ENCODE measurements around the gene ARL11. TPM values are rescaled to one million over a fixed set of nuclear protein-coding genes. Genes with fewer than 3 reads are reported as not detected.
"Not testable (repeated sequence)": the region's sequence is repeated elsewhere in the genome, so short reads cannot be mapped to it uniquely, and the experiment has no call there.

ARL11 gene
- total RNA-seq, 3 donors from 2014 or later: 0.10 to 0.30 (median 0.18) TPM

DNA sequence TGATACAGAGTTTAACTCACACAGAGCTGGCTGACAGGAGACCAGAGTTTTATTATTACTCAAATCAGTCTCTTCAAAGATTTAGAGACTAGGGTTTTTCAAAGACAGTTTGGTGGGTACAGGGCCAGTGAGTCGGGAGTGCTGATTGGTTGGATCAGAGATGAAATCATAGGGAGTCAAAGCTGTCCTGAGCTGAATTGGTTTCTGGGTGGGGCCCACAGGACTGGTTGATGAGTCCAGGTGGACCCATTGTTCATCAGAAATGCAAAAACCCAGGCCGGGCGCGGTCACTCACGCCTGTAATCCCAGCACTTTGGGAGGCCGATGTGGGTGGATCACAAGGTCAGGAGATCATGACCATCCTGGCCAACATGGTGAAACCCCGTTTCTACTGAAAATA is 25.7 kb upstream of the ARL11 start:
- H3K27me3 Mint-ChIP-seq (ENCODE audit: low read depth); H3K4me1 Mint-ChIP-seq (ENCODE audit: low read depth); H3K4me3 Mint-ChIP-seq; H3K9me3 Mint-ChIP-seq; H3K36me3 Mint-ChIP-seq (ENCODE audit: insufficient read depth); DNase-seq; ATAC-seq: not testable (repeated sequence)

DNA sequence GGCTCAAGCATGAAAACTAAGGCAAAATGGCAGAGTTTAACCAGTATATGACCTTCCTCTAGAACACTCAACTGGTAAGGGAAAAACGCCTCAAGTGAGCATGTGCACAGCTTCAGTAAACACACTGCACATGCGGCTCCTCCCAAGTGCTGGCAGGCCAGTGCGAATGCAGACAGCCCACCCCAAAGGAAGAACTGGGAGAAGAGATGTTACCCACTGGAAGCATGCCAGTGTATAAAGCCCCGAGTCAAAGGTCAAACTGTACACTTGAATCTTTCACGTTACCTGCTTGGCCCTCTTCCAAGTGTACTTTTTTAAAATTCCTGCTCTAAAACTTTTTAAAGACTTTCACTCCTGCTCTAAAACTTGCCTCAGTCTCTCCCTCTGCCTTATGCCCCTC is 23.7 kb upstream of the ARL11 start:
- H3K9me3 Mint-ChIP-seq: no peaks in the 10 kb centered on the region
- DNase-seq (no peak), ATAC-seq (no peak)
- peaks cover 4% of the 10 kb centered on the region for H3K4me1 Mint-ChIP-seq (ENCODE audit: low read depth)
- no peaks in the 10 kb centered on the region for H3K36me3 Mint-ChIP-seq (ENCODE audit: insufficient read depth)
- no peak overlapping the region for H3K4me3 Mint-ChIP-seq
- H3K27me3 Mint-ChIP-seq (ENCODE audit: low read depth): no peaks in the 10 kb centered on the region

DNA sequence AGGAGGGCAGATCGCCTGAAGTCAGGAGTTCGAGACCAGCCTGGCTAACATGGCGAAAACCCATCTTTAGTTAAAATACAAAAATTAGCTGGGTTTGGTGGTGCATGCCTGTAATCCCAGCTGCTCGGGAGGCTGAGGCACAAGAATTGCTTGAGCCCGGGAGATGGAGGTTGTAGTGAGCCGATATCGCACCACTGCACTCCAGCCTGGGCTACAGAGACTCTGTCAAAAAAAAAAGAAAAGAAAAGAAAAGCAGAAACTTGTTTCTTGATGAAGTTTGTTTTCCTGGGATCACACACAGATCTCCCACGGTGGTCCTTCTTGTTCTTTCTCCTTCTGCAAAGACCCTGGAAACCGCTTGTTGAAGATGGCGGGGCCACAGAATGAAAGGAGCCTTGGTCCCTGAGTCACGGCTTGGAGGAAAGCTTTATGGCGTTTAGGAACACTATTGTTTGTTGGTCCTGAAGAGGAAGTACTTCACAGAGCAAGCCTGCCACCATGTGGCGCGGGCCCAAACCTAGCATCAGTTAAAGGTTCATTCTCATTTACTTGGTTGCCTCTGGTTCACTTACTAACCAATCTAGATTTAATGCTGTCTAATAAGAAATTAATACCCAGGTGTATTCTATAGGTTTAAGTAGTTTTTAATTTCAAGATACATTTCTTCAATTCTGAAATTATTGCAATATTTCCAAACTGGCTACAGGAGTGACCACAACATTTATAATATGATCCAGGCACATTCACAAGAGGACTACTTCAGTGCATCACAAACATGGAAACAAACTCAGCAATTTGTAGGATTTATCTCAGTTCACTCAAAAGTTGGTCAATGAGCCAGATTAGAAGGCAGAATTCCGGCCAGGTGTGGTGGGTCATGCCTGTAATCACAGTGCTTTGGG is 21.3 kb upstream of the ARL11 start:
- H3K4me3 Mint-ChIP-seq: peak overlapping the region; percentile 69
- peak; percentile 98 to 100 for ATAC-seq
- H3K9me3 Mint-ChIP-seq: peaks cover 4% of the 10 kb centered on the region
- H3K4me1 Mint-ChIP-seq (ENCODE audit: low read depth): peaks cover 4% of the 10 kb centered on the region
- peak; percentile 79 for DNase-seq
- H3K27me3 Mint-ChIP-seq (ENCODE audit: low read depth): no peaks in the 10 kb centered on the region
- H3K36me3 Mint-ChIP-seq (ENCODE audit: insufficient read depth): peaks cover 1% of the 10 kb centered on the region

DNA sequence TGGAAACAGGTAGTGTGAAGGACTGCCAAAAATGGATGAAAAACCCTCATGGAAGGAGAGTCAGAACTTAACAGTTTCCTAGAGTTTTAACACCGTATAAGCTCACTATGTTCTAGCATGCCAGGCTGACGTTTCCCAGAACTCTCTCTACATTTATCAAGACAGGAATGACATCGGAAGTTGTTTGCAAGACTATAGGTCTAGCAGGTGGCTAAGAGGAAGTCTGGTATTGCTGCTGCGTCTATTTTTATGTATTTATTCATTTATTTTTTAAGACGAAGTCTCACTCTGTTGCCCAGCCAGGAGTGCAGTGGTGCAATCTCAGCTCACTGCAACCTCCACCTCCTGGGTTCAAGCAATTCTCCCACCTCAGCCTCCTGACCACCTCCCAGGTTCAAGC is 20.5 kb upstream of the ARL11 start:
- no peak for ATAC-seq
- peaks cover 9% of the 10 kb centered on the region for H3K9me3 Mint-ChIP-seq
- peaks cover 1% of the 10 kb centered on the region for H3K36me3 Mint-ChIP-seq (ENCODE audit: insufficient read depth)
- H3K4me1 Mint-ChIP-seq (ENCODE audit: low read depth): peaks cover 4% of the 10 kb centered on the region
- DNase-seq: no peak
- H3K4me3 Mint-ChIP-seq: no peak overlapping the region
- H3K27me3 Mint-ChIP-seq (ENCODE audit: low read depth): no peaks in the 10 kb centered on the region

DNA sequence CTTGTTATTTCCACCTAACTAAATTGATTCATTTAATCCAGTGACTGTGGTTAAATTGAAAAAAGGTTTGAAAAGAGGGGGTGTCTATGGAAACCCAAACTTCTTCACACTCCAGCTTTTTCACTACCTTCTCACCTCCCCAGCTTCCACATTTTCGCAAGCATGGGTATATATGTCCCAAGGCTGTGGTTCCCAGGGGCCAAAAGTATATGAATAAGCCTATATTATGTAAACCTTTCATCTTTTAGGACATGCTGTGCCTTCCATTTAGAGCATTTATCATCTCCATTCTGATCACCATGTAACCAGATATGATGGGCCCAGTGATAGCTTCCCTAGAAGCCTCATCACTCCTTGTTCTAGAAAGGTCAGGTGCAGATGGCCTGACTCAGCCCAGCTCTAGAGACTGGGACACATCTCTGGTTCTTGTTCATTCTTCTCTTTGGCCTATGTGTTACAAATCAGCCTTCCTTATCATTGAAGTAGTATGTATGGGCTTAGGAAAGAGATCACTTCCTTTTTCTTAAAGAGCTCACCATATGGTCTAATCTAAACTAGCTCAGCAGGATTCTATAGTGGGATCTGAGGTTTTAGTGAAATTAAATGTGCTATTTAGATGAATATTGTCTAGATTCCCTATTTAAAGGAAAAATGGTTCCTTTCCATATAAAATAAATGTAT is 19.5 kb upstream of the ARL11 start:
- peaks cover 4% of the 10 kb centered on the region for H3K4me1 Mint-ChIP-seq (ENCODE audit: low read depth)
- H3K36me3 Mint-ChIP-seq (ENCODE audit: insufficient read depth): peaks cover 1% of the 10 kb centered on the region
- DNase-seq: no peak
- H3K9me3 Mint-ChIP-seq: peaks cover 9% of the 10 kb centered on the region
- no peaks in the 10 kb centered on the region for H3K27me3 Mint-ChIP-seq (ENCODE audit: low read depth)
- no peak for ATAC-seq
- H3K4me3 Mint-ChIP-seq: no peak overlapping the region

DNA sequence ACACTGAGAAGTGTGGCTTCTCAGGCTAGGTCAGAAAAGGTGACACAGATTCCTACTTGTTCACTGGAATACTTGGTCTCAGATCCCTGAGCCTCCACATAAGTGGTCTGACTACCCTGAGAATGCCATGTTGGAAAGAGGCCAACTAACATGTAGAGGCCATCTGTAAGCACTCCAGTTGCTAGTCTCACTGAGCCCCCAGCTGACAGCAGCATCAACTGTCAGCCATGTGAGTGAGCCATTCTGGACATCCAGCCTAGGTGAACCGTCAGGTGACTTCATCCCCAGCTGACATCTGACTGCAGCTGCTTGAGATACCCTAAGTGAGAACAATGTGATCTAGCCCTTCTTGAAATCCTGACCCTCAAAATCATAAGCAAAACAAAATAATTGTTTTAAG is 18.1 kb upstream of the ARL11 start:
- peaks cover 9% of the 10 kb centered on the region for H3K9me3 Mint-ChIP-seq

DNA sequence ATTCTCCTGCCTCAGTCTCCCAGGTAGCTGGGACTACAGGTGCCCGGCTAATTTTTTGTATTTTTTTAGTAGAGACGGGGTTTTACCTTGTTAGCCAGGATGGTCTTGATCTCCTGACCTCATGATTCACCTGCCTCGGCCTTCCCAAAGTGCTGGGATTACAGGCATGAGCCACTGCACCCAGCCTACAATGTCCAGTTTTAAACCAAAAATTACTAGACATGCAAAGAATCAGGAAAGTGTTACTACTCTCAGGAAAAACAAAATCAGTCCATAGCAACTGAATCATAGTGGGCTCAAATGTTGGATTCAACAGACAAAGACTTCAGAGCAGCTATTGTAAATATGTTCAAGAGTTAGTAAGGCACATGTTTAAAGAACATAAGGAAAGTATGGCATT is 16.3 kb upstream of the ARL11 start:
- not testable (repeated sequence) for ATAC-seq; DNase-seq; H3K4me1 Mint-ChIP-seq (ENCODE audit: low read depth); H3K9me3 Mint-ChIP-seq; H3K4me3 Mint-ChIP-seq; H3K27me3 Mint-ChIP-seq (ENCODE audit: low read depth); H3K36me3 Mint-ChIP-seq (ENCODE audit: insufficient read depth)

More for the DNA sequence above, 18.1 kb upstream of the ARL11 start:
- Mint-ChIP-seq H3K36me3 (ENCODE audit: insufficient read depth) (peaks cover 1% of the 10 kb centered on the region), H3K27me3 (ENCODE audit: low read depth) (no peaks in the 10 kb centered on the region), H3K4me3 (no peak overlapping the region), H3K4me1 (ENCODE audit: low read depth) (peaks cover 4% of the 10 kb centered on the region)
- DNase-seq (no peak), ATAC-seq (no peak)

DNA sequence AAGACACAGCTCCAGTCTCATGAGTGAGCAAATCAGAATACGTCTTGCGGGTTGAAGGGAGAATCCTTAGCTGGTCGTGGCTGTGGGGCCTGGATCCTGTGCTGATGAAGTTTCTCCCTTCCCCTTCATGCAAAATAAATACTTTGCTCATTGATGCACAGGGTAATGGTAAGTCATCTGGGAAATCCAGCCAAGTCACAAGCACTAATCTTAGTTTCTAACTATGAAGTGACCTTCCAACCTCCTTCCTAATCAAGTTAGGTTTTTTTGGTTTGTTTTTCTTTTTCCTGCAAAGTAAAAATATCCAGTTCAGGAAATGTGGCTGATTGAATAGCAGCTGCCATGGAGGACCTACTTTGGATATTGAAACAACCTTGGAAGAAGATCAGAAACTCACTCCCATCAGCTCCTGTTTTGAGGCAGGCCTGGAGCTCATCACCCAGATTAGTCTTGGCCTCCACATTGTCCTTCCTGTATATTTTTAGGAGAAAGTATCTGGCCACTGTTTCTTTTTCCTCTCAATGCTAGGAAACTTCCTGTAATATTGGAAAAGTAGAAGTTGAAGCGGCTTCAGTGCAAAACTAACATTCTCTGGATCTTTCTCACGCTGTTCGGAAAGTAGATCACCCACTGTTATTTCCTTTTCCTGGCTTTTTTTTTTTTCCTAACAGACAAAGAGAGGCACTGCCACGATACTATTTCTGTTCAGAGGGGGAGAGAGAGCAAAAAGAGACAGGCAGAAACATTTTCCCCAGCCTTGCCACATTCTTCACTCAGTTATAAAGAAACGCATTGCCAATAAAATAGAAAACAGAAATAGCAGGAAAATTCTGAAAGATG is 12.3 kb upstream of the ARL11 start:
- Mint-ChIP-seq H3K4me3 (no peak overlapping the region), H3K36me3 (ENCODE audit: insufficient read depth) (peaks cover 1% of the 10 kb centered on the region), H3K9me3 (peaks cover 9% of the 10 kb centered on the region), H3K4me1 (ENCODE audit: low read depth) (no peaks in the 10 kb centered on the region), H3K27me3 (ENCODE audit: low read depth) (peaks cover 4% of the 10 kb centered on the region)
- DNase-seq: no peak
- ATAC-seq: no peak

DNA sequence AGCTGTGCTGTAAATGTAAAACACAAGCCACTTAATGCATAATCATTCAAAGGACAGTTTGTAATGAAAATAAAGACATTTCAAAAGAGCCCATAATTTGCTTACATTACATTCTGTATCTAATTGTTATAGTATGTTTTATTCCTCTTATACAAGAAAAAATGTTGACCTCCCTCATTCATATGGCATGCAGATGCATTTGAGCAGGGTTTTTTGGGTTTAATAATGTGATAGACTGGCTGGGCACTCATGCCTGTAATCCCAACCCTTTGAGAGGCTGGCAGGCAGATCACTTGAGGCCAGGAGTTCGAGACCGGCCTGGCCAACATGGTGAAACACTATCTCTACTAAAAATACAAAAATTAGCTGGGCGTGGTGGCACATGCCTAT is 11.6 kb upstream of the ARL11 start:
- Mint-ChIP-seq H3K36me3 (ENCODE audit: insufficient read depth) (no peaks in the 10 kb centered on the region), H3K4me1 (ENCODE audit: low read depth) (no peaks in the 10 kb centered on the region), H3K27me3 (ENCODE audit: low read depth) (peaks cover 4% of the 10 kb centered on the region), H3K9me3 (peaks cover 6% of the 10 kb centered on the region), H3K4me3 (no peak overlapping the region)
- ATAC-seq (no peak), DNase-seq (no peak)

DNA sequence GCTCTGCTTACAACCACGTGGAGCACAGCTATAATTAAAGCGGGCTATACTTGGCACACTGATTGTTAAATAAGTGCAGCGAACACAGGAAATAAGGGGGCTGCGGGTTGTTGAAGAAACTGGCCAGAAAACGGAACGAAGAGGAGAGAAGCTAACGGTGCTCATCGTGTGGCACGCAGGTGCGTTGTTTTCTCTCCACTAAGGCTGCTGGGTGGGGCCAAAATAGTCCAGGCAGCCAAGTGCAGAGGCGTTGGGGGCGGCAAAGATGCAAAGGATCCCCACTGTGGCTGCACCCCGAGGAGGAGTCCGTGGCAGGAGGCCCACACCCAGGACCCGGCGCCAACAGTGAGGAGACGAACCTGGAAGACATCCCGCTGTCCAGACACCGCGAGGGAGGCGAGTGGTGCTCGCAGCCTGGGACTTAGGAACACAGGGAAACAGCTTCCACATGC is 8.1 kb upstream of the ARL11 start:
- Mint-ChIP-seq H3K9me3 (no peaks in the 10 kb centered on the region), H3K36me3 (ENCODE audit: insufficient read depth) (no peaks in the 10 kb centered on the region), H3K27me3 (ENCODE audit: low read depth) (peaks cover 4% of the 10 kb centered on the region), H3K4me3 (peak overlapping the region; percentile 31), H3K4me1 (ENCODE audit: low read depth) (no peaks in the 10 kb centered on the region)
- ATAC-seq (peak; percentile 27 to 35), DNase-seq (no peak)

DNA sequence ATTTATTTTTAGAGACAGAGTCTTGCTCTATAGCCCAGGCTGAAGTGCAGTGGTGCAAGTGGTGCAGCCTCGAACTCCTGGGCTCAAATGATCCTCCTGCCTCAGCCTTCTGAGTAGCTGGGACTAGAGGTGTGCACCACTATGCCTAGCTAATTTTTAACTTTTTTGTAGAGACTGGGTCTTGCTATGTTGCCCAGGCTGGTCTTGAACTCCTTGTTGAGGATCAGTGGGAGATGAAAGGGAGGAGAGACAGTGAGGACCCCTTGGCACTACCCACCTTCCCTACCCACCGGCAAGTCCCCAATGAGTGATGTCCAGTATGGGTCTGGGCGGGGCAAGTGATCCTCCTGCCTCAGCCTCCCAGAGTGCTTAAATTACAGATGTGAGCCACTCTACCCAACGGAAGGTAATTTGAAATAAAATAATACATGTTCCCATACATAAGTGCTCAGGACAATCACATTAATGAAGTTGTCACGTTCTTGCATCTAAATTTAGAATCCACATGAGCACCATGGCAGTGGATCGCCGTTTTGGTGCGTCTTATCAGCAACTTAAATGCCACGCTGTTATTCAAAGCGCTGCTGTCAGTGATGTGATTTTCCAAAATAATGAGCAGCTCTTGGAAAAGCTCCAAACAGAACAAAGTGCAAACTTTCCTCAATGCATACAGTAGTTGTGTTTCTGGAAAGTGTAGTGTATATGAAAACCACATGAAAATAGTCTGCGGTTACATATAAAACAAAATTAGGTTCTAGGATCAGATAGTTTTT is 5.9 kb upstream of the ARL11 start:
- ATAC-seq: no peak
- H3K4me3 Mint-ChIP-seq: no peak overlapping the region
- H3K27me3 Mint-ChIP-seq (ENCODE audit: low read depth): peaks cover 4% of the 10 kb centered on the region
- H3K9me3 Mint-ChIP-seq: no peaks in the 10 kb centered on the region
- no peaks in the 10 kb centered on the region for H3K4me1 Mint-ChIP-seq (ENCODE audit: low read depth)
- no peaks in the 10 kb centered on the region for H3K36me3 Mint-ChIP-seq (ENCODE audit: insufficient read depth)
- DNase-seq: no peak

DNA sequence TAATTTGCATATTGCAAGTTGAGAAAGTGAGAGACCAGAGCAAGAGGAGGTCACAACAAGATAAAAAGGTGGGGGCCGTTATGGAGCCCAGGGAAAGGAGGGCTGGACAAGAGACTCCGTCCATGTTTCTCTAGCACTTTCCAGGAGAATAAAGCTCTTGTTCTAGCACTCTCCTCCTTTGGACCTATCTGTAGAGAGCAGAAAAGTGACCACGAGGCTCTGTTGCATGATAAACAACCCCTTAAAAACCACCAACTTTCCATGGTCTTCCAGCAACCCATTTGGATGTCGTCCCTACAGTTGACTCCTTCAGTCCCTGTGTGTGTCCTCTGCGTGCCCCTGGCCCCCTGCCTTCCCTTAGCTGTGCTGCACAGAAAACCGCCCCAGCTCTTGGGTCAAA is 4.1 kb upstream of the ARL11 start:
- H3K27me3 Mint-ChIP-seq (ENCODE audit: low read depth): peaks cover 4% of the 10 kb centered on the region
- DNase-seq: no peak

DNA sequence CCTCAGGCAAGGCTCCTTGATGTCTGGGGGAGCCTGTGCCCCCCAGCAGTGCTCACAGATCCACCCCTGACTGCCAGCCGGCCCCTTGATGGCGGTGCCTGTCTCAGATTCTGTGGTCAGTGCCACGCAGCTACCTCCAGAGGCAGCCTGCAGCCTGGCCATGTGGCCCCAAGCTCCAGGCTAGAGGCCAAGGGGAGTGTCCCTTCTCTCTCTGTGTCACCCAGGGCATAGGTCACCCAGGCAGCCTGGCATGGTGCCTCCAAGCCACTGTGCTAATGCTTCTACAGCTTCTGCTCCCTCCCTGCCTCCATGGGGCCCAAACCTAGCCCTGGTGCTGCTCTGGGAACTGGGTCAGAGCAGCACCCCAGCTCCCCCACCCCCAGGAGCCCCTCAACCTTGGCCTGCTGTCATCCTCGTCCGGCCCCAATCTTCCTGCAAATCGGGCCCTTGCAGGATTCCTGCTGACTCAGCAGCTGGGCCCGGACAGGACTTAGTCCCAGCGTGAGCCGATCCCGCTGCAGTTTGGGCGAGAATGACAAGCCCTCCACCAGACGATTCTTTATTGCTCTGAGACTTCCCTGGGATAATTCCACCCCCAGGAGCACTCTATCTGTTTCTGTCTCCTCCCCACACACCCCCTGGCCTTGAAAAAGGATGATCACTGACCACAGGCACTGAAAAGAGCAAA is 2.8 kb upstream of the ARL11 start:
- no peak for ATAC-seq

More for the DNA sequence above, 4.1 kb upstream of the ARL11 start:
- Mint-ChIP-seq H3K9me3 (no peaks in the 10 kb centered on the region), H3K4me3 (no peak overlapping the region), H3K36me3 (ENCODE audit: insufficient read depth) (no peaks in the 10 kb centered on the region), H3K4me1 (ENCODE audit: low read depth) (peaks cover 12% of the 10 kb centered on the region)
- no peak for ATAC-seq

More for the DNA sequence above, 2.8 kb upstream of the ARL11 start:
- Mint-ChIP-seq H3K27me3 (ENCODE audit: low read depth) (no peaks in the 10 kb centered on the region), H3K36me3 (ENCODE audit: insufficient read depth) (no peaks in the 10 kb centered on the region), H3K9me3 (no peaks in the 10 kb centered on the region), H3K4me3 (no peak overlapping the region), H3K4me1 (ENCODE audit: low read depth) (peaks cover 17% of the 10 kb centered on the region)
- no peak for DNase-seq
